ENCODE data around the gene NOPCHAP1.

DNA sequence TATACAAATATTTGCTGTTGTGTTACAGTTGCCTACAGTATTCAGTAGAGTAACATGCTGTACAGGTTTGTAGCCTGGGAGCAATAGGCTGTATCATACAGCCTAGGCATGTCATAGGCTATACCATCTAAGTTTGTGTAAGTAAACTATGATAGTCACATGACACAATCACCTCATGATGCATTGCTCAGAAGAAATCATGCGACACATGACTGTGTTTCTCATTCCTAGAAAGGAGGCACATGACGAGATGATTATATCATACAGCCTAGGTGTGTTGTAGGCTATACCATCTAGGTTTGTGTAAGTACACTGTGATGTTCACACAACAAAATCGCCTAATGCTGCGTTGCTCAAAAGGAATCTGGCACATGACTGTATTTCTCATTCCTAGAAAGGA lies 31.9 kb downstream of the NOPCHAP1 start:
- TF ChIP-seq CTCF (IDR thresholded peaks at IDR 0.05) (no peak), POLR2AphosphoS5 (IDR thresholded peaks at IDR 0.05) (no peak)

Measured in prostate gland (tissue), 2 donors.